SK-N-SH treated with all-trans-retinoic acid at 6 μM for 48 hours (cell line): Measurements from ENCODE around the gene RAMP1.

Experiments used
- ATAC-seq: fragments of 200-7000 bp; cut with Tn5 transposase; 3 replicates; pipeline ENCODE4 v1.9.1; 2020; ENCODE audit warnings: mild to moderate bottlenecking, moderate library complexity
- ARNTL ChIP-seq: fragments of 450-650 bp; formaldehyde crosslinking; IDR thresholded peaks from 2 replicates; pipeline ENCODE4 v1.5.0; 2020; ENCODE audit warnings: low read depth, mild to moderate bottlenecking, moderate library complexity, borderline replicate concordance
- BACH2 ChIP-seq: fragments of 250-450 bp; sonication (Bioruptor Pico); IDR thresholded peaks from 2 replicates; pipeline ENCODE4 v1.9.0; 2021; ENCODE audit warnings: mild to moderate bottlenecking, borderline replicate concordance
- CREB5 ChIP-seq: fragments of 250-450 bp; sonication (Bioruptor Pico); IDR thresholded peaks from 2 replicates; pipeline ENCODE4 v1.5.1; 2020; ENCODE audit warnings: low read depth, mild to moderate bottlenecking, moderate library complexity
- CSDC2 ChIP-seq: fragments of 250-450 bp; sonication (Bioruptor Pico); IDR thresholded peaks from 2 replicates; pipeline ENCODE4 v1.5.0; 2020; ENCODE audit warnings: mild to moderate bottlenecking, moderate library complexity
- ESRRG ChIP-seq: fragments of 250-450 bp; sonication (Bioruptor Pico); IDR thresholded peaks from 2 replicates; pipeline ENCODE4 v1.6.1; 2021; ENCODE audit warnings: mild to moderate bottlenecking
- GLIS3 ChIP-seq: fragments of 250-450 bp; sonication (Bioruptor Pico); IDR thresholded peaks from 2 replicates; pipeline ENCODE4 v1.5.0; 2020; ENCODE audit warnings: mild to moderate bottlenecking, moderate library complexity
- ISL1 ChIP-seq: fragments of 250-450 bp; sonication (Bioruptor Pico); IDR thresholded peaks from 2 replicates; pipeline ENCODE4 v2.1.2; 2022; ENCODE audit warnings: mild to moderate bottlenecking, moderate library complexity
- OSR1 ChIP-seq: fragments of 250-450 bp; sonication (Bioruptor Pico); IDR thresholded peaks from 2 replicates; pipeline ENCODE4 v1.8.0; 2022; ENCODE audit warnings: moderate library complexity, mild to moderate bottlenecking, inconsistent platforms
- PATZ1 ChIP-seq: fragments of 250-450 bp; sonication (Bioruptor Pico); IDR thresholded peaks from 2 replicates; pipeline ENCODE4 v1.8.0; 2020; ENCODE audit warnings: mild to moderate bottlenecking, moderate library complexity, borderline replicate concordance
- PPARA ChIP-seq: fragments of 250-450 bp; sonication (Bioruptor Pico); IDR thresholded peaks from 2 replicates; pipeline ENCODE4 v1.5.0; 2020; ENCODE audit warnings: mild to moderate bottlenecking, borderline replicate concordance
- RARB ChIP-seq: fragments of 250-450 bp; sonication (Bioruptor Pico); IDR thresholded peaks from 2 replicates; pipeline ENCODE4 v1.8.0; 2021; ENCODE audit warnings: mild to moderate bottlenecking, moderate library complexity
- SNAI2 ChIP-seq: fragments of 250-450 bp; sonication (Bioruptor Pico); IDR thresholded peaks from 2 replicates; pipeline ENCODE4 v1.5.0; 2020; ENCODE audit warnings: mild to moderate bottlenecking, moderate library complexity
- TCF4 ChIP-seq: fragments of 250-450 bp; sonication (Bioruptor Pico); IDR thresholded peaks from 2 replicates; pipeline ENCODE4 v1.8.0; 2021; ENCODE audit warnings: mild to moderate bottlenecking, moderate library complexity, borderline replicate concordance
- TOX ChIP-seq: fragments of 250-450 bp; sonication (Bioruptor Pico); IDR thresholded peaks from 2 replicates; pipeline ENCODE4 v1.8.0; 2021; ENCODE audit warnings: mild to moderate bottlenecking, moderate library complexity, borderline replicate concordance
- ZC3H10 ChIP-seq: fragments of 250-450 bp; sonication (Bioruptor Pico); IDR thresholded peaks from 2 replicates; pipeline ENCODE4 v1.5.1; 2021; ENCODE audit warnings: mild to moderate bottlenecking, moderate library complexity
- ZFP3 ChIP-seq: fragments of 250-450 bp; sonication (Bioruptor Pico); IDR thresholded peaks from 2 replicates; pipeline ENCODE4 v1.5.0; 2020; ENCODE audit warnings: mild to moderate bottlenecking, moderate library complexity
- ZFP30 ChIP-seq: fragments of 450-650 bp; formaldehyde crosslinking; IDR thresholded peaks from 2 replicates; pipeline ENCODE4 v1.5.0; 2022; ENCODE audit warnings: mild to moderate bottlenecking, moderate library complexity
- ZNF70 ChIP-seq: fragments of 450-650 bp; formaldehyde crosslinking; IDR thresholded peaks from 2 replicates; pipeline ENCODE4 v1.5.0; 2020; ENCODE audit warnings: mild to moderate bottlenecking, moderate library complexity
- ZNF8 ChIP-seq: fragments of 450-650 bp; formaldehyde crosslinking; IDR thresholded peaks from 2 replicates; pipeline ENCODE4 v1.5.0; 2020; ENCODE audit warnings: mild to moderate bottlenecking, moderate library complexity
- TF ChIP-seq, protein P1 (sequence below): fragments of 250-450 bp; sonication (Bioruptor Pico); IDR thresholded peaks from 2 replicates; pipeline ENCODE4 v1.5.0; 2020; ENCODE audit warnings: mild to moderate bottlenecking, moderate library complexity
- TF ChIP-seq, protein P2 (sequence below): fragments of 250-450 bp; sonication (Bioruptor Pico); IDR thresholded peaks from 2 replicates; pipeline ENCODE4 v1.8.0; 2021; ENCODE audit warnings: low read depth, mild to moderate bottlenecking, moderate library complexity, borderline replicate concordance

RAMP1 gene

DNA sequence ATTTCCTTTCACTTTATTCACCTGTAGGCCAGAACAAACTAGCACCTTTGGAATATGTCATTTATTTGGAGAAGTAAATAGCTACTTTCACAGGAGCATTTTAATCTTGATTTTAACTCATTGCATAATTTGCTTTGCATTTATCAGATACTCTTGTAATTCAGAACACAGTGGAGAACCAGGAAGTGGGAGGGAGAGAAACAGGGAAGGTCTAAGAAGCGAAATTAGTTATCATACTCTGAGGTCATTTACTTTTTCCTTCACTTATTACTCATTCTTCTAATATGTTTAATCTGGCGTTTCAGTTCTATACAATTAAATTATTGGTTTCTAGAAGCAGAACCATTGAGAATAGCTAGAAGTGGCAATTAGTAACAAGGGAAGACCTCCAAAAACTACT is 40.2 kb upstream of the RAMP1 start (continued):
- TF ChIP-seq CREB5 (CRISPR knock-in tag): no peak
- no peak for TF ChIP-seq ZFP30 (CRISPR knock-in tag)
- no peak for TF ChIP-seq ZFP3 (CRISPR knock-in tag)

DNA sequence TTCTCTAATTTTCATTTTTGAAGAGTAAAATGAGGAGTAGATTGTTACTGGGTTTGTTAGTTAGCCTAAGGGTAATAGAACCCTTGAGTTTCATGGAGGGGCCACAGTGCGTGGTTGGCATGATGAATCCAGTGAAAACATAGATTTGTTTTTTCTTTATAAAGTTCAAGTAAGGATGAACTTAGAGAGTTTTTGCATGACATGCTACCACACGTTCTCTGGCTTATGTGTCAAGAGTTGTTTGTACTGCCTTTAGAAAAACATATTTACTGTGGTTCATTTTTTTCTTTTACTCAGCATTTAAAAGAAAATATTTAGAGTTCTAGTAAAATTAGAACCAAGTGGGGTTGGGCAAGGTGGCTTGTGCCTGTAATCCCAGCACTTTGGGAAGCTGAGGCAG is 39.0 kb upstream of the RAMP1 start:
- TF ChIP-seq GLIS3: no peak
- TF ChIP-seq, all 23 proteins: peak for 0
- ATAC-seq: no peak

DNA sequence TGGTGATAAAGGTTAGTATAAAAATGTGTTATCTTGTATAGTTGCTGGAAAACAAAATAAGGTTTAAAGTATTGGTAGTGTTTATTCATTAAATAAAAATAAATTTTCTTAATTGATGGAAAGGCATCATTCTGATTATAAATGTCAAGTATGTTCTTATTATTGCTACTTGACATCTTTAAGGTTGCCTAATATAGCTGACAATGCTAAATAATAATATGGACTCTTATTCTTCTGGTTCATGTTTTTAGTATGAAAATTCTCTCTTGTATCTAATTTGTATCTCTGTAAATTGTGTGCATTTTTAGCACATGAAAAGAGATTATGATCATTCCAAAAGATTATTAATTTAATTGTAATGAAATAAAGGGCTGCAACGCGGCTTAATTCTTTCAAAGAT is 35.9 kb upstream of the RAMP1 start:
- no peak for ATAC-seq
- TF ChIP-seq ZC3H10 (CRISPR knock-in tag) (no peak), TOX (CRISPR knock-in tag) (no peak), ZNF70 (CRISPR knock-in tag) (no peak), ZNF8 (CRISPR knock-in tag) (no peak), ZFP30 (CRISPR knock-in tag) (no peak), BACH2 (CRISPR knock-in tag) (no peak), GLIS3 (no peak), ZFP3 (CRISPR knock-in tag) (no peak), PPARA (CRISPR knock-in tag) (no peak), RARB (CRISPR knock-in tag) (no peak), ARNTL (CRISPR knock-in tag) (no peak), SNAI2 (no peak), CSDC2 (no peak), PATZ1 (no peak), TCF4 (CRISPR knock-in tag) (no peak), ISL1 (CRISPR knock-in tag) (no peak), OSR1 (CRISPR knock-in tag) (no peak)
- TF ChIP-seq, protein P1, sequence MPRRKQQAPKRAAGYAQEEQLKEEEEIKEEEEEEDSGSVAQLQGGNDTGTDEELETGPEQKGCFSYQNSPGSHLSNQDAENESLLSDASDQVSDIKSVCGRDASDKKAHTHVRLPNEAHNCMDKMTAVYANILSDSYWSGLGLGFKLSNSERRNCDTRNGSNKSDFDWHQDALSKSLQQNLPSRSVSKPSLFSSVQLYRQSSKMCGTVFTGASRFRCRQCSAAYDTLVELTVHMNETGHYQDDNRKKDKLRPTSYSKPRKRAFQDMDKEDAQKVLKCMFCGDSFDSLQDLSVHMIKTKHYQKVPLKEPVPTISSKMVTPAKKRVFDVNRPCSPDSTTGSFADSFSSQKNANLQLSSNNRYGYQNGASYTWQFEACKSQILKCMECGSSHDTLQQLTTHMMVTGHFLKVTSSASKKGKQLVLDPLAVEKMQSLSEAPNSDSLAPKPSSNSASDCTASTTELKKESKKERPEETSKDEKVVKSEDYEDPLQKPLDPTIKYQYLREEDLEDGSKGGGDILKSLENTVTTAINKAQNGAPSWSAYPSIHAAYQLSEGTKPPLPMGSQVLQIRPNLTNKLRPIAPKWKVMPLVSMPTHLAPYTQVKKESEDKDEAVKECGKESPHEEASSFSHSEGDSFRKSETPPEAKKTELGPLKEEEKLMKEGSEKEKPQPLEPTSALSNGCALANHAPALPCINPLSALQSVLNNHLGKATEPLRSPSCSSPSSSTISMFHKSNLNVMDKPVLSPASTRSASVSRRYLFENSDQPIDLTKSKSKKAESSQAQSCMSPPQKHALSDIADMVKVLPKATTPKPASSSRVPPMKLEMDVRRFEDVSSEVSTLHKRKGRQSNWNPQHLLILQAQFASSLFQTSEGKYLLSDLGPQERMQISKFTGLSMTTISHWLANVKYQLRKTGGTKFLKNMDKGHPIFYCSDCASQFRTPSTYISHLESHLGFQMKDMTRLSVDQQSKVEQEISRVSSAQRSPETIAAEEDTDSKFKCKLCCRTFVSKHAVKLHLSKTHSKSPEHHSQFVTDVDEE: no peak

DNA sequence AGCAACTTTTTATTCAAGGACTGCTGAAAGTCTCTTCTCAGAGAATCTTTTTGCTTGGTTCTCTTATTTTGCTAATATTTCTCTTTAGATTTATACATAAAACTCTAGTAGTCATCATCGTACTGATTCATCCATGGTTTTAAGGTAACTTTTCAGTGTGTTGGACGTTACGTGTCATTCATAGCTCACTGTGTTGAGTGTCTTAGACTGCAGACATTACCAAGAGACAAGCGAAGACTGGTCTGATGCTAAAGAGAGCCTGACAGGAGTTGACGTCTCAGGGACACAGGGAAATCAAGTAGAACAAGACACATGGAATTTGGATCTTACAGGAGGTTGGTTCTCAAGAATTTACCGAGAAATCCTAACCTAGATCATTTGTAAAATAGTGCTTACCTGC is 35.3 kb upstream of the RAMP1 start:
- ATAC-seq: no peak

GRCh38 chr2:237827421-237827987 is 31.9 kb upstream of the RAMP1 start:
- TF ChIP-seq CSDC2: no peak
- TF ChIP-seq SNAI2: no peak
- TF ChIP-seq GLIS3: no peak
- TF ChIP-seq, protein P2, sequence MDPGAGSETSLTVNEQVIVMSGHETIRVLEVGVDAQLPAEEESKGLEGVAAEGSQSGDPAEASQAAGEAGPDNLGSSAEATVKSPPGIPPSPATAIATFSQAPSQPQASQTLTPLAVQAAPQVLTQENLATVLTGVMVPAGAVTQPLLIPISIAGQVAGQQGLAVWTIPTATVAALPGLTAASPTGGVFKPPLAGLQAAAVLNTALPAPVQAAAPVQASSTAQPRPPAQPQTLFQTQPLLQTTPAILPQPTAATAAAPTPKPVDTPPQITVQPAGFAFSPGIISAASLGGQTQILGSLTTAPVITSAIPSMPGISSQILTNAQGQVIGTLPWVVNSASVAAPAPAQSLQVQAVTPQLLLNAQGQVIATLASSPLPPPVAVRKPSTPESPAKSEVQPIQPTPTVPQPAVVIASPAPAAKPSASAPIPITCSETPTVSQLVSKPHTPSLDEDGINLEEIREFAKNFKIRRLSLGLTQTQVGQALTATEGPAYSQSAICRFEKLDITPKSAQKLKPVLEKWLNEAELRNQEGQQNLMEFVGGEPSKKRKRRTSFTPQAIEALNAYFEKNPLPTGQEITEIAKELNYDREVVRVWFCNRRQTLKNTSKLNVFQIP (CRISPR knock-in tag): no peak
- no peak for TF ChIP-seq ESRRG
- no peak for TF ChIP-seq PPARA (CRISPR knock-in tag)
- TF ChIP-seq ZC3H10 (CRISPR knock-in tag): no peak
- no peak for TF ChIP-seq OSR1 (CRISPR knock-in tag)
- no peak for TF ChIP-seq TCF4 (CRISPR knock-in tag)
- TF ChIP-seq ZFP30 (CRISPR knock-in tag): no peak
- no peak for TF ChIP-seq BACH2 (CRISPR knock-in tag)
- TF ChIP-seq TOX (CRISPR knock-in tag): no peak
- TF ChIP-seq CREB5 (CRISPR knock-in tag): no peak
- TF ChIP-seq, protein P1: no peak
- no peak for TF ChIP-seq ZNF70 (CRISPR knock-in tag)
- no peak for TF ChIP-seq ISL1 (CRISPR knock-in tag)
- TF ChIP-seq ZFP3 (CRISPR knock-in tag): no peak
- no peak for TF ChIP-seq ARNTL (CRISPR knock-in tag)
- ATAC-seq: no peak

More for the DNA sequence above, 35.3 kb upstream of the RAMP1 start:
- no peak for TF ChIP-seq ARNTL (CRISPR knock-in tag)
- no peak for TF ChIP-seq ZFP3 (CRISPR knock-in tag)
- no peak for TF ChIP-seq PPARA (CRISPR knock-in tag)
